ENCODE measurements around the gene DIS3. TPM values are rescaled to one million over a fixed set of nuclear protein-coding genes. Genes with fewer than 3 reads are reported as not detected.
A peak's percentile ranks its signal among the peaks of the same experiment; 100 is the strongest.

Gene DIS3
- total and polyA plus RNA-seq, 2 of the 13 experiments (the other 11 are each of a cell fraction or from before 2014, with no cell fraction given), result 13.2 to 35.0 TPM

- TF ChIP-seq SALL1 (CRISPR knock-in tag; IDR thresholded peaks at IDR 0.05), result peak; percentile 92
- no peak for TF ChIP-seq MLX (CRISPR knock-in tag; IDR thresholded peaks at IDR 0.05)
- peak; percentile 64; the same call in 1 of the 2 replicates for TF ChIP-seq CREB3 (CRISPR knock-in tag; IDR thresholded peaks at IDR 0.05)
- TF ChIP-seq SMAD3 (CRISPR knock-in tag; IDR thresholded peaks at IDR 0.05), result peak; percentile 21; the same call in 1 of the 2 replicates
- TF ChIP-seq GTF3A (CRISPR knock-in tag; conservative IDR thresholded peaks at IDR 0.05), result no peak
- no peak for TF ChIP-seq HMG20A (CRISPR knock-in tag; IDR thresholded peaks at IDR 0.05; ENCODE audit: borderline replicate concordance)
- no peak for TF ChIP-seq JUN (CRISPR knock-in tag; IDR thresholded peaks at IDR 0.05)
- TF ChIP-seq GATA4 (IDR thresholded peaks at IDR 0.05; ENCODE audit: borderline replicate concordance, low read depth), result no peak; the same call in 1 of the 2 replicates
- TF ChIP-seq IRF9 (CRISPR knock-in tag; IDR thresholded peaks at IDR 0.05; ENCODE audit: borderline replicate concordance), result peak; percentile 76; the same call in 1 of the 2 replicates
- TF ChIP-seq ATF6 (CRISPR knock-in tag; conservative IDR thresholded peaks at IDR 0.05), result no peak; the same call in 1 of the 2 replicates
- TF ChIP-seq ZNF17 (CRISPR knock-in tag; IDR thresholded peaks at IDR 0.05), result no peak
- no peak for TF ChIP-seq FIP1L1 (IDR thresholded peaks at IDR 0.05; ENCODE audit: borderline replicate concordance, insufficient read depth, low read depth, low read length)
- peak; percentile 80 for TF ChIP-seq NRL (CRISPR knock-in tag; IDR thresholded peaks at IDR 0.05; ENCODE audit: borderline replicate concordance)
- TF ChIP-seq ZNF564 (CRISPR knock-in tag; IDR thresholded peaks at IDR 0.05), result peak; percentile 94; the same call in 1 of the 2 replicates
- TF ChIP-seq HNRNPUL1 (IDR thresholded peaks at IDR 0.05; ENCODE audit: low read depth, low read length), result no peak
- TF ChIP-seq DNMT1 (CRISPR knock-in tag; IDR thresholded peaks at IDR 0.05), result peak; percentile 51; the same call in 1 of the 2 replicates
- no peak for TF ChIP-seq ZNF784 (CRISPR knock-in tag; IDR thresholded peaks at IDR 0.05; ENCODE audit: borderline replicate concordance)
- no peak; the same call in 1 of the 2 replicates for TF ChIP-seq ZNF572 (CRISPR knock-in tag; IDR thresholded peaks at IDR 0.05)
- no peak; the same call in 1 of the 2 replicates for TF ChIP-seq ZNF230 (CRISPR knock-in tag; IDR thresholded peaks at IDR 0.05)
- TF ChIP-seq ZFP36L1 (CRISPR knock-in tag; IDR thresholded peaks at IDR 0.05), result peak; percentile 100
- TF ChIP-seq PATZ1 (CRISPR knock-in tag; IDR thresholded peaks at IDR 0.05), result peak; percentile 65
Measured at GRCh38 chr13:72727417-72728289, 54.0 kb downstream of the DIS3 start, which contains the start of the genes BORA and MZT1 (continued).

Measured in HepG2 (cell line).